GM19438 (cell line): ENCODE results near the gene SLC5A10.
"Not testable (repeated sequence)": the region's sequence is repeated elsewhere in the genome, so short reads cannot be mapped to it uniquely, and the experiment has no call there.

Experiments
- ATAC-seq: cut with Tn5 transposase; IDR thresholded peaks from one replicate; pipeline ENCODE4 v1.9.1; 2021; ENCODE audit warnings: low read depth; ENCODE audit not compliant: unreplicated experiment

SLC5A10 gene

DNA sequence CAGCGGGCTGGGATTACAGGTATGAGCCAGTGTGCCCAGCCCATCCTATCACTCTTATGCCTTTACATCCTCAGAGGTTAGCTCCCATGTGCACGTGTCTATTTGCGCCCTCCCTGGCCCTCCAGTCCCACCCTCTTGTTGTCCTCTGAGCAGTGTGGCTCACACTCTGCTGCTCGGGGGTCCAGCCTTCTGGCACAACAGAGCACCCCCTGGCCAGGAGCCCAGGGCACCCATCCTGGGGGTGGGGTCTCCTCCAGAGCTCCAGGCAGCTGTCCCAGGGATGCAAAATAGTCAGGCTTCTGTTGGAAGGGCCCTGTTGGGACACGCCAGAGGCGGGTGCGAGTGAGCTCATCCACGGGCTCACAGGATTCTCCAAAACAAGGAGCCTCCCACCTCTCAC, 64.3 kb downstream of the SLC5A10 start:
- ATAC-seq, result no peak

DNA sequence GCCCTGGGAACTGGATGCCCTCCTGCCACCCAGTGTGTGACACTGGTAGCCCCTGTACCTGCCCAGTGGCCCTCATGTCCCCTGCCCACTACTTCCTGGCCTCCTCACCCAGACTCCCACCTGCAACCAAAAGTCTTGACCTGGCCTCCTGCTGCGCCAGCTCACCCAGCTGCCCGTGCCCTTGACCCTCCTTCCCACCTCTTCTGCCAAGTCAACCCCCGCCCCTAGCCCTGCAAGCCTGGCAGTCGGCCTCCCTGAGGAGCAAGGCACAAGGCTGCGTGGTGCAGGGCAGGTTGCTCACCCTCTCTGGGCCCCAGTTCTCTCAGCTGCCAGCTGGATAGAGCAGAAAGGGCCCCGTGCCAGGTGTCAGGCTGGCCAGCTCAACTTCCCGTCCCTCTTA, 64.9 kb downstream of the SLC5A10 start:
- ATAC-seq, result no peak

DNA sequence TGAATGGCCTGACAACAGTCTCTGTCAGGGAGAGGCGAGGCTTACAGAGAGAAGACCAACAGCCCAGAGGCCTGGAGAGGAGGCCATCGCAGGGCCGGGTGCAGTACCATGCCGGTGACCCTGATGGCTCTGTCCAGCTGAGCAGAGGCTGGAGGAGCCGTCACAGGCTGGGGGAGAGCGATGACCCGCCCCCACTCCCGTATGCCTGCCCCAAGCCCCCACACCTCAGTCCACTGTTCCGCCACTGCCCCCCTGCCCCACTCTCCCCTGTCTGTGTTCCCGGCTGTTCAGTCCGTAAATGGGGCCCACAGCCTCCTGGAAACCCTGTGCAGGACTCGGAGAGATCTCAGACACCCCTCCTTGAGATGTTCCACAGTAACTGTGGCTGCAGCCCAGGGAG, 65.4 kb downstream of the SLC5A10 start:
- no peak for ATAC-seq

DNA sequence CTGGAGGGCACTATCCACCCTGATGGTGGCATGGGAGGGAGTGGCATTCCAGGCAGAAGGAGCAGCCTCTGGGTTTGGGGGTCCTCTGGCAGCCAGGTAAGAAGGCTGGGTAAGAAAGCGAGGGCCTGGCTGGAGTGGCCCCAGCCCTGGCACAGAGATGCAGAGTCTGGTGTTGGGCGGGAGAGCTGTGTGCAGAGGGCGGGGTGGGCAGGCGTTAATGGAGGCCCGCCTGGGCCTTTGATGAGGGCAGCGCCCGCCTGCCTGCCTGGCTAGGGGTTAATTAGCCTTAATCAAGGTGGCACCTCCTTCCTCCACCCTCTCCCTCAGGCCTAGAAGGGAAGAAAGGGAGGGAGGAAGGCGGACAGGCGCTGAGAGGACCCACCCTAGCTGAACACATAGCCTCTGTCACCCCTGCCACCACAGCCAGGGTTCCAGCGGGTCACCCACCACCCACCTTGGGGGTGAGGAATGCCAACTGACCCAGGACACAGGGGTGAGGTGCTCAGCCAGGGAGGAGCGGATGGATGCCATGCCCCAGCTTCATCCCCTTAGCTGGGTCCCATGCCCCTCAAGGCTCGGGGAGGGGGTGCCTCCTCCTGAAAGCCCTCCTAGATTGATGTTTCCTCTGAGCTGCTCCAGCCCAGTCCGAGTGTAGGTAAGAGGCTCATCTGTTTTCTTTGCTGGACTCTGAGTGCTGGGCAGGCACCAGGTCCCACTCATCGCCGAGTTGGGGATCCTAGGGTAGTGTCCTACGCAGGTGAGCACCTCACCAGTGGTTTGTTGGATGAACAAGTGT, 66.0 kb downstream of the SLC5A10 start:
- no peak for ATAC-seq

DNA sequence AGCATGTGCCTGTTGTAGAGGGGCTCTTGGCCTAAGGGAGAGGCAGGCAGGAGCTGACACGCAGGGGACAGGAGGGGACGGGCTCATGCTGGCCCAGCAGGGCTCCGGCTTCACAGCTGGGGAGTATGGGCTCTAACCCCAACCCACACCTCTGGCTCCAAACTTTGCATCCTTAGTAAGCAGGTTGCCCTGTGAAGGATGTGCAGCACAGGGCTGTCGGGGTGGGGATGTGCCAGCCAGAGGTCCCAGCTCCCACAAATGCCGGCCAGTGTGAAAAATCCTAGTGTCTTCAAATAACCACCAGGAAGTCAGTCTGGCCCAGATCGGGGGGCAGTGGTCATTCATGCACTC, 66.6 kb downstream of the SLC5A10 start:
- no peak for ATAC-seq

DNA sequence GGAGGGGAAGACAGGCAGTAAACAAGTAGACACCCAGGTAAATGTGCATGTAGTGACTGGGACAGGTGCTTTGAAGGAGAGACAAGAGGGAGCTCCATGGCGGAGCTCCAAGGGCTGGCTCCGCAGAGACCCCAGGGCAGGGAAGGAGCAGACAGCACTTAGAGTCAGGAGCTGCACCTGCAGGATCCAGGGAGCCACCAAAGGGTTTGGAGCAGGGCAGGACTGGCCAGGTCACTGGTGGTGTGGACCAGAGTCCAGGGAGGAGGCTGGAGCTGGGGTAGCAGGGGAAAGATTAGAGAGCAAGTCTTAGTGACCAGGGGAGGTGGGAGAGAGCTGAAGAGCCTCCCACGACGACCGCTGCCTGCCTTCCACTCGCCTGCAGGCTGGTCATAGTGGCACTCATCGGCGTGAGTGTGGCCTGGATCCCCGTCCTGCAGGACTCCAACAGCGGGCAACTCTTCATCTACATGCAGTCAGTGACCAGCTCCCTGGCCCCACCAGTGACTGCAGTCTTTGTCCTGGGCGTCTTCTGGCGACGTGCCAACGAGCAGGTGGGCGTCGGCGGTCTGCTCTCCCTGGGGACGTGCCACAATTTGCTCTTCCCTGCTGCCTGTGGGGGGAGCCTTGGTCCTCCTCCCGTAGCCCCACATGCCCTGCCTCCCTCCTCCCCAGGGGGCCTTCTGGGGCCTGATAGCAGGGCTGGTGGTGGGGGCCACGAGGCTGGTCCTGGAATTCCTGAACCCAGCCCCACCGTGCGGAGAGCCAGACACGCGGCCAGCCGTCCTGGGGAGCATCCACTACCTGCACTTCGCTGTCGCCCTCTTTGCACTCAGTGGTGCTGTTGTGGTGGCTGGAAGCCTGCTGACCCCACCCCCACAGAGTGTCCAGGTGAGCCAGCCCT, 67.3 kb downstream of the SLC5A10 start:
- no peak for ATAC-seq

DNA sequence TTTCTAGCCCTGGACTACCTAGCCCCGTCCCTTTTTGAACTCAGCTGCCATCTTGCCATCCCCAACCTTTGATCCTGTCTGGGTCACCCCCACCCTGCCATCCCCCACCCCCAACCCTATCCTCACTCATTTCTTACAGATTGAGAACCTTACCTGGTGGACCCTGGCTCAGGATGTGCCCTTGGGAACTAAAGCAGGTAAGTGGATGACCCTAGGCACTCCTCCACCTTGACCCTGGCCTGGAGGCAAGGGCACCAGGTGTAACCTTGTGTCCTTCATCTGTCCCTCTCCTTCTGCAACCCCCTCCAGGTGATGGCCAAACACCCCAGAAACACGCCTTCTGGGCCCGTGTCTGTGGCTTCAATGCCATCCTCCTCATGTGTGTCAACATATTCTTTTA, 68.1 kb downstream of the SLC5A10 start:
- no peak for ATAC-seq

DNA sequence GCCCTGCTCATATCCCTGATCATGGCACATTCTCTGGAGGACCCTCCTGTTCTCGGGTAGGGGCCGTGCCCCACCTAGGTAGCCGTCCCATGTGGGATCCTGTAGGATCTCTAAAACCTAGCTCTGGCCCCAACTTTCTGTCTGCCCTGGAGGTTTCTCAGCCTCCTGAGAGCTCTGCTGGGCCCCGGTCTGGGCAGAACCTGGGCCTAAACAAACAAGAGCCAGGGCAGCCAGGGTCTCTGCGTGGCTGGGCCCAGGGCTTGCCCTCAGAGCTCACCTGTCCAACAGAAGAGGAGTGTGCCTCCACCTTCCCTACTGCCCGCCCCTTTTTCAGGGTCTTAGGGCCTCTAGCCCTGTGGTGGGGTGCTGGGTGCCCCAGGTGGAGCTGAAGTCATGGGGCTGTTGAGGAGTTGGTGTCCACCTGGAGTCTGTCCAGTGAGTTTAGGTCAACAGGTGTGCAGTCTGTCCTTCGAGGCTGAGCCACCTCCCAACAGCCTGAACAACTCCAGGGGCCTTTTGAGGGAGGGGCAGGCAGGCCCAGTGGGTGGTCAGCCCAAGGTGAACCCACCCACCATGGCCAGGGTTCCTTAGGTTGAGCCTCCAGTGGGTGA, 69.2 kb downstream of the SLC5A10 start:
- ATAC-seq, result not testable (repeated sequence)

DNA sequence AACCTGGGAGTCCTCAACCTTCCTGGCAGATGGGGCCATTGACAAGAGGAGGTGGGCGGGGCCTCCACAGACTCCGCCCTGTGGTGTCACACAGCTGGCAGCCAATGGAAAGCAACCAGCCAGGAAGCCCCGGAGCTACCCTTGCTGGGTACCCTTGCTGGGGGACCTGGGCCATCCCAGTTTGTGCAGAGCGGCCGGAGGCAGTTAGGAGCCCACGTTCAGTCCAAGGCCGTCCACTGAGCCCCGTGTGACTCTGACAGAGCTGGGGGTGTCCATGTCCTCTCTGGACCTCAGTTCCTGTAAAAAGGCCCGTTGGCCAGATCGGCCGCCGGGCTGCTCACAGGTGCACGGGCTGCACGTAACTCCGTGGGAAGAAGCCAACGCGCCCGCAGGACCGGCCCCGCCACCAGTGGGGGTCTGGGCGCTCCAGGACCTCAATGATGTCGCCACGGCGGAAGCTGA, 69.7 kb downstream of the SLC5A10 start:
- ATAC-seq, result no peak

DNA sequence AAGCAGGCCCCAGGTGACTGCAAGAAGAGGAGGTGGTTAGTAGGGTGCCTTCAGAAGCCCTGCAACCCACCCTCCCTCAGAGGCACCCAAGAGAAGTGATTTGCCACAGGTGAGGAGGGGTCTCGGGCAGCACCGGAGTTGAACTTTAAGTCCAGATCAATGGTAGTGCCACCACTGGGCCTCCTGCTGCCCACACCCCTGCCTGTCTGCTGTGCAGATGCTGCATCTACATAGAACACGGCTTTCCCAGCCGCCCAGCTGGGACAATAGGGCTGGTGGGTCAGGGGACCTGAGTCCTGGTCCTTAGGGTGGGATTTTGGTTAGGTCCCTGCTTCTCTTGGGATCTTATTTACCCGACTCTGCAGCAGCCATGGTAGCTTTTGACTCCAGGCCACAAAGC, 70.2 kb downstream of the SLC5A10 start:
- ATAC-seq, result no peak

DNA sequence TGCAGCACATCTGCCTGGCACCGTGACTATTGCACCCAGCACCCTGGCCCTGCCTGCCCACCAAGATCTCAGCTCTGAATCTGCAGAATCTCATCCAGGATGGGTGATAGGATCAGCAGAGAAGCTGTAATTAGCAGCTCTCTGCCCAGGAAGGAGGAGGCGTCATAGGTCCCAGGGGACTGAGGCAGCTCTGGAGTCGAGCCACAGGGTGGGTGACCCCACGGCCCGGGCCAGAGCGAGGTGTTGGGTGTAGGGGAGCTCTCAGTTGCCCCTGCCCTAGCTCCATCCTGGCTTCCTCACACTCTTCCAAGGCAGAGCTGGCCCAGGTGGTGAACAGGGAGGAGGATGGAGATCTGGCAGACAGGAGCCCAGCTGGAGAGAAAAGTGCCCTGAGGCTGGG, 70.8 kb downstream of the SLC5A10 start:
- ATAC-seq, result no peak

DNA sequence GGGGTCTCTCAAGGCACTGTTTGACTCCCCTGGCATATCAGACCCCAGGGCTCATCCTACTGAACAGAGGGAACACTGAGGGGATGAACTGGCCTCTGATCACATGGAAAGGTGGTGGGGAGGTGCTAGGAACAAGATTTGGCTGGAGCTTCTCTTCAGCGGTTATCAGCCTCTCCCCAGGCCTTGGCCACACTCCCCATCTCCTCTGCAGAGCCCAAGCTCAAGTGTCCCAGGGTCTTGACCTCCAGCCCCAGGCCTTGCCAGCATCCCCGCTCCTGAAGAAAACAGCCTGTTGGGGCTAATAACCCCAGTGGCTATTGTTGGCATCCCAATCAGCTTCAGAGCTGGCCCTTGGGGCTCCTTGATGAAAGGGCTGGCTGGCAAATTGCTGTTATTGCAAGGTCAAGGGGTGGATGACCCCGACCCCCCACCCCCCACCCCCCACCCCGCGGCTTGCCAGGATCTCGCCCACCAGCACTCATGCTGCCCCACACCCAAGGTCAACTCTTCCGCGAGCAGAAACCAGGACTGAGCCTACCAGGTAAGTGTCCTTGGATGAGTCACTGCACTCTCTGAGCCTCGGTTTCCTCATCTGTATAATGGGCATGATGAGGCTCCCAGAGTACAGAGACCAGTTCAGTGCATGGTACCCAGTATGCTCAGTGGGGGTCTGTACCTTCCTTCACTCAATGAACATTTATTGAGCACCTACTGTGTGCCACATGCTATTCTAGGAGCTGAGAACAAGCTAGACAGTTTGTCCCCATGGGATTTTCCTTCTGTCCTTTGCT, 71.4 kb downstream of the SLC5A10 start:
- ATAC-seq, result no peak

DNA sequence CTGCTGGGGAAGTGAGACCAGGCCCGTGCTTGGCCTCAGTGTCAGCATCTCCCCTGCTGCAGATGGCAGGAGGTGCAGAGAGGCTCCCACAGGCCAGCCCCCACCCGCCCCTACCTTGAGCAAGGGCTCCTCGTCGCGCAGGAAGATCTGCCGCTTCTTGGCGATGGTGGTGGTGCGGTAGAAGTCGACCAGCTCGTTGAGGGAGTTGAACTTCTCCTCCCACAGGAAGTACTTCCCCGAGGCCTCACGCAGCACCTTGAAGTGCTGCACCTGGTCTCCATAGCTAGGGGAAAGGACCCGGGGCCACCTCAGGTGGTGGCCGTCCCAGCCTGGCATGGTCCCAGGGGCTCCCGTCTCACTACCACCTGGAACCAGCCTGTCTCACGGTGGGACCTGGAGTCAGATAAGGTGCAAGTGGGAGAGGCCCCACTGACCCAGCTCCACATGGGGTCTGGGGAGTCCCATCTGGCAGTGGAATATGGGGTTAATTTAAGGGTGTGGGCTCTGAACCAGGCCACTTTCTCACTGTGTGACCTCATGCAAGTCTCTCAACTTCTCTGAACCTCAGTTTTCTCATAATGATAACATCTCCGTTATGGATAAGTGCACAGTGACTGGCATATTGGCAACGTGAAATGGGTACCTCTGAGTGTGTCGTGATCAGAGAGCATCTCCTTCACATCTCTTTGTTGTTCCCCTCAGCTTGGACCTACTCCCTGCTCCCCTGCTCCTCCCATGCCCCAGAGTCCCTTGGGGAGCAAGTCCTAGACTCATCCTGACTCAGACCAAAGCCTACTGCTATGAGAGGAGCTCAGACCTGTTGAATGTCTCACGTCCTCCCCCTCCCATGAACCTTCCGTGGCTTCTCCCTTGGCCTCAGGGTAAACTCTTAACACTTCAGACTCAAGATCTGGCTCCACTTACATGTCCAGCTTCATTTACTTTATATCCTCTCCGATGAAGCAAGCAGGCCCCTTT, 72.4 kb downstream of the SLC5A10 start:
- no peak for ATAC-seq

DNA sequence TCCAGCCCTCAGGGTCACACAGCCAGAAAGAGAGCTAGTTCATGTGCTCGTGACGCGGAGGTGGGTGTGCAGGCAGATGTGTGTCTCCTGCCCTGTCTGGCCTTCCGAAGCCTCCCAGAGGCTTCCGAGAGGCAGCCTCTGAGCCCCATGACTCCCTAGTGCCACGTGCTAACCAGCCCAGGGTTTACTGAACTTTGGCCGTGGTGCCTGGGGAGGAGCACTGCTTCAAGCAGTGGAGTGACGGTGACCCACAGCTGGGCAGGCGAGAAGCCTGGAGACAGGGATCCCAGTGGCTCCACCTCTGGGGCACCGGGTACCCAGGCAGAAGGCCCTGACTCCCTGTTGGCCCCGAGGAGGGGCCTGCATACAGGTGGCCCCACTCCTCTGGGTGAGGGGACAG, 76.7 kb downstream of the SLC5A10 start:
- not testable (repeated sequence) for ATAC-seq

DNA sequence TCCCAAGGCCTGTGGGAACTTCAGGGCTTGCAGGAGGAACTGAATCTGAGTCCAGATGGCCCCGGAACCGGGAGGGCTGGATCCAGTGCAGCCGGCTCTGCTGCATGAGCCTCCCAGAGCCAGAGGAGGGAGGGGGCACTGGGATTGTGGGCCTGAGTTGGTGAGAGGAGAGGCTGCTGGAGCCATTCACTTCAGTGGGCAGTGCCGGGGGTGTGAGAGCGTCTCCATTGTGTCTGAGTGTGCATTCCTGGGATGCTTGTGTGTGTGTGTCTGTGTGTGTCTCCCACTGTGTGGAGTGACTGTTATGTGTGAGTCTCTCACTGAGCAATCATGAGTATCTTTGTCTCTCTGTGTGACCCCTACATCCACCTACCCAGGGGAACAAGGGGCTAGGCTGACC, 77.8 kb downstream of the SLC5A10 start:
- ATAC-seq, result not testable (repeated sequence)

DNA sequence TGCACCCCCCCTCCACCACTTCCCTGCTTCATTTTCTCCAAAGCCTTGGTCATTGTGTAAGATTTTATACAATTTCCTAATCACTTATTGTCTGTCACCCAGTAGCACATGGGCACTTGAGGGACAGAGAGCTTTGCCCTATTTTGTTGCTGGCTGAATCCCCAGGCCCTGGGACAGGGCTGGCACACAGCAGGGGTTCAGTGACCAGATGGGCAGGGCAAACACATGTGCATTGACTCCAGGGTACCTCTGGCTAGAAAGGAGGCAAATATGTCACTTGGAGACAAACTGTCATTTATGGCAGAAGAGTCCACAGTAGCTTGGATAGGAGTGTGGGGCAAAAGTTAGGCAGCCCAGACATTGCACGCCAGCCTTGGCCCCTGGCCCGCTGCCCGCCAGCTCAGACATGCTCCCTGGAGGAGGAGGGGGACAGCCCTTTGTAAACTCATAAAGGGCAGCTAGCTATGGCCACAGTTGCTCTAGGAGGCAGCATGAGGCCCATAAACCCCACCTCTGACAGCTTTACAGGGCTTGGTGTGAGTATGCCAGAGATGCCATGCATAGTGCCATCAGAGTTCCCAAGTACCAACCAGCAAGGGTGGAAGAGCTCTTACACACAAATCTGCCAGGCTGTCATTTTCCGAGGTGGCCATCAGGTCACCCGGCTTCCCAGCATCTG, 78.9 kb downstream of the SLC5A10 start:
- ATAC-seq, result not testable (repeated sequence)

DNA sequence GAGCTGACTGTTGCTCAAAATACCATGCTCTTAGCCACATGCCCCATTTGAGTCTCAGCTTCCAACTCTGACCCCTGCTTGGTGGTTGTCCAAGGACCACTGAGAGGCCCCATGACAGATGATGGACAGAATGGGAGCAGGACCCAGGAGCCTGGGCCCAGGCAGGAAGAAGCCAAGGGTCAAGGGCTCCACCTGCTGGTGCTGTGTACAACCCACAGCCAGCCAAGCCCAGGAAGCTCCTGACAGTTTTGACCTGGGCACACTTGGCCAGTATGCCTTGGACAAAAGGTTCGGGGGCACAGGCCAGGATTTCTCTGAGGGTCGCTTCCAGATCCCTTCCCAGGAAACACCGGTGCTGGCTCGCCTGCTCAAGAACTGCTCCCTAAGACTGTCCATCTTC, 79.8 kb downstream of the SLC5A10 start:
- not testable (repeated sequence) for ATAC-seq

DNA sequence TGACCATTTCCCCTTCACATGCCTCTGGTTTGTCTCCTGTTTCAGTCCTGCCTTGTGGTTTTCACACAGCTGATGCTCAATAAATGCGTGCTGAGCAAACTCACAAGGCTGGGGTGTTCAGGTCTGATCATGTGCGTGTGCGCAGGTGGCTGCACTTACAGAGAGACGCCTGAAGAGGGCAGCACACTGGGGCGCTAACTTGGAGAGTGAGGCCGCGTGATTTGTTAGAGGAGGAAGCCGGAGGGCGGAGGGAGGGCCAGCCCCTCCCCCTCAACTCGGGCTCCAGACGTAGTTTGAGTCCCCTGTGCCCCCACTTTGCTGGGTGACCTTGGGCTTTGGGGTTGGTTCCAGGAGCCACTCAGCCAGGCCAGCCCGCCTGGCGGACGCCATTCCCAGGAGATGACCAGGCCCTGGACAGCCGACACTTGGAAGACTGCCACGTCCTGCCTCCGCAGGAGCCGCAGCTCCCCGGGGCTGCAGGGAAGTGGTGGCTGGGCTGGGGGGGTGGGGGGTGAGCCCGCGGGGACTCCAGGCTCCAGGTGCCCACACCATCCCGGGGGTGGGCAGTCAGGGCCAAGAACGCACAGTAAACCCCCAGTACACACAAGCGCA, 80.5 kb downstream of the SLC5A10 start:
- peak; percentile 63 for ATAC-seq
